HS-5 (cell line): Measurements from ENCODE around the gene MEN1.

Source experiments
- DNase-seq: peaks from one replicate; pipeline ENCODE4 v3.0.0-alpha.2; 2012; ENCODE audit warnings: low read depth

Gene MEN1

GRCh38 chr11:64762674-64763525 is 47.5 kb downstream of the MEN1 start:
- no peak for DNase-seq

- no peak for DNase-seq
Measured at GRCh38 chr11:64762277-64762673, 48.1 kb downstream of the MEN1 start.

GRCh38 chr11:64760759-64761420 is 49.5 kb downstream of the MEN1 start:
- DNase-seq: no peak

- DNase-seq: no peak
Measured at GRCh38 chr11:64759722-64760719, 50.3 kb downstream of the MEN1 start, which contains the start of gene PYGM. PYGM (minus strand) TSS chr11:64759974; CDS start chr11:64759898, 76 bp downstream.

GRCh38 chr11:64759131-64759721 is 51.1 kb downstream of the MEN1 start:
- no peak for DNase-seq

- no peak for DNase-seq
Measured at GRCh38 chr11:64758330-64759079, 51.8 kb downstream of the MEN1 start.

- DNase-seq: no peak
Measured at GRCh38 chr11:64757549-64758329, 52.6 kb downstream of the MEN1 start.

- no peak for DNase-seq
Measured at GRCh38 chr11:64755681-64756361, 54.5 kb downstream of the MEN1 start.

GRCh38 chr11:64754919-64755662 is 55.3 kb downstream of the MEN1 start:
- no peak for DNase-seq

GRCh38 chr11:64754124-64754918 is 56.0 kb downstream of the MEN1 start:
- DNase-seq: no peak
